ENCODE measurements around the gene RCHY1. TPM values are rescaled to one million over a fixed set of nuclear protein-coding genes. Genes with fewer than 3 reads are reported as not detected.

Gene RCHY1
- total and polyA plus RNA-seq, 2 donors (not counting 1 experiment from before 2014, with no cell fraction given): 34.5 to 49.3 TPM

DNA sequence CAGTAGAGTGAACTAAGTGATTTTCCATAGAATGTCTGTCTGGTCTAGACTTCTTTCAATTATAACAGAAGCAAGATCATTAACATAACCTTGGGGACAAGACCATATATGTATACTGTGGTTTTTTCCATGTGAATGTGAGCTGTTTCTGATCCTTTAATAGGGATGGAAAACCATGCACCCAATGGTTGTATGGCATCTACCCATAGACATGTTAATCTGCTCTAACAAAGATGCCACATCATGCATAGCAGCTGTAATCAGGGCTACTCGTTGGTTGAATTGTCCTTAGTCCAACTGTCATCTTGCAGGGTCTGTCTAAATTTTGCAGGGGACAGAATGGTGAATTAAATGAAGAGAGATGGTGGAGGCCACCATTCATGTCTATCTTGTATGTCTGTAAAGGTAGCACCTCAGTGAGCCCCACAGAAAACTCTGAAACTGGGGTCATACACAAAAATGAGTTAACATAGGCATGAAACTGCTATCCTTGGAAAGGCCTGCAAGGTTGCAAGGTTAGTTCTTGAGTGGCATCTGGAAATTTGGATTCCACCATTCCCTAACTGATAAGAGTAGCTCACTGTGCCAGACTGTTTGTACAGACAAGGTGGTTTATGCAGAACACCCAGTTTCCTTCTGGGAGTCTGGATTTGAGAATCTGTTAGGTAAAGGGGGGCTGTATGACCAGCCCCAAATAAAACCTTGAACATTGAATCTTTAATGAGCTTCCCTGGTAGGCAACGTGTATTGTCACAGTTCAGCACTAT, 16.5 kb upstream of the RCHY1 start:
- H3K4me3 ChIP-seq (replicated peaks in 1 of 4; ENCODE audit: control extremely low read depth in 1 of 4, insufficient read depth in 1 of 4, low read depth in 3 of 4, low read length in 4 of 4): no peak overlapping the region
- no peak for DNase-seq (ENCODE audit: low read depth in 2 of 2)
- no peak overlapping the region for H3K9ac ChIP-seq (ENCODE audit: insufficient read depth, low read length)
- H3K9me3 ChIP-seq (ENCODE audit: control insufficient read depth, insufficient read depth, low read depth, low read length): no peaks in the 10 kb centered on the region
- no peaks in the 10 kb centered on the region for H4K20me1 ChIP-seq (ENCODE audit: control insufficient read depth, extremely low read depth, insufficient read depth, low read length)
- peaks cover 6% of the 10 kb centered on the region for H3K36me3 ChIP-seq (ENCODE audit: control insufficient read depth, insufficient read depth, low read length)
- TF ChIP-seq EZH2 (IDR thresholded peaks at IDR 0.05; ENCODE audit: low read length, missing control alignments): no peak
- TF ChIP-seq, protein P1, sequence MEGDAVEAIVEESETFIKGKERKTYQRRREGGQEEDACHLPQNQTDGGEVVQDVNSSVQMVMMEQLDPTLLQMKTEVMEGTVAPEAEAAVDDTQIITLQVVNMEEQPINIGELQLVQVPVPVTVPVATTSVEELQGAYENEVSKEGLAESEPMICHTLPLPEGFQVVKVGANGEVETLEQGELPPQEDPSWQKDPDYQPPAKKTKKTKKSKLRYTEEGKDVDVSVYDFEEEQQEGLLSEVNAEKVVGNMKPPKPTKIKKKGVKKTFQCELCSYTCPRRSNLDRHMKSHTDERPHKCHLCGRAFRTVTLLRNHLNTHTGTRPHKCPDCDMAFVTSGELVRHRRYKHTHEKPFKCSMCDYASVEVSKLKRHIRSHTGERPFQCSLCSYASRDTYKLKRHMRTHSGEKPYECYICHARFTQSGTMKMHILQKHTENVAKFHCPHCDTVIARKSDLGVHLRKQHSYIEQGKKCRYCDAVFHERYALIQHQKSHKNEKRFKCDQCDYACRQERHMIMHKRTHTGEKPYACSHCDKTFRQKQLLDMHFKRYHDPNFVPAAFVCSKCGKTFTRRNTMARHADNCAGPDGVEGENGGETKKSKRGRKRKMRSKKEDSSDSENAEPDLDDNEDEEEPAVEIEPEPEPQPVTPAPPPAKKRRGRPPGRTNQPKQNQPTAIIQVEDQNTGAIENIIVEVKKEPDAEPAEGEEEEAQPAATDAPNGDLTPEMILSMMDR (conservative IDR thresholded peaks at IDR 0.05 in 1 of 2, IDR thresholded peaks at IDR 0.05 in 1 of 2; ENCODE audit: low read depth in 1 of 2, low read length in 2 of 2): no peak
- H3K4me1 ChIP-seq (ENCODE audit: control insufficient read depth, extremely low read depth, insufficient read depth, low read length): no peaks in the 10 kb centered on the region
- no peak overlapping the region for H3K27ac ChIP-seq (ENCODE audit: insufficient read depth, low read length)
- H2AFZ ChIP-seq (ENCODE audit: low read length): no peak overlapping the region
- no peaks in the 10 kb centered on the region for H3K27me3 ChIP-seq (ENCODE audit: control insufficient read depth, insufficient read depth, low read length)
- H3K4me2 ChIP-seq (ENCODE audit: extremely low read depth, insufficient read depth, low read length): no peak overlapping the region
- H3K79me2 ChIP-seq (ENCODE audit: control insufficient read depth, insufficient read depth, low read length): no peaks in the 10 kb centered on the region

- H3K4me2 ChIP-seq (ENCODE audit: extremely low read depth, insufficient read depth, low read length): no peak overlapping the region
- no peak overlapping the region for H3K9ac ChIP-seq (ENCODE audit: insufficient read depth, low read length)
- no peak overlapping the region for H3K4me3 ChIP-seq (replicated peaks in 1 of 4; ENCODE audit: control extremely low read depth in 1 of 4, insufficient read depth in 1 of 4, low read depth in 3 of 4, low read length in 4 of 4)
- no peaks in the 10 kb centered on the region for H3K27me3 ChIP-seq (ENCODE audit: control insufficient read depth, insufficient read depth, low read length)
- TF ChIP-seq EZH2 (IDR thresholded peaks at IDR 0.05; ENCODE audit: low read length, missing control alignments): no peak
- TF ChIP-seq, protein P1 (conservative IDR thresholded peaks at IDR 0.05 in 1 of 2, IDR thresholded peaks at IDR 0.05 in 1 of 2; ENCODE audit: low read depth in 1 of 2, low read length in 2 of 2): no peak
- H4K20me1 ChIP-seq (ENCODE audit: control insufficient read depth, extremely low read depth, insufficient read depth, low read length): no peaks in the 10 kb centered on the region
- DNase-seq (ENCODE audit: low read depth in 2 of 2): no peak
- H3K9me3 ChIP-seq (ENCODE audit: control insufficient read depth, insufficient read depth, low read depth, low read length): no peaks in the 10 kb centered on the region
- H2AFZ ChIP-seq (ENCODE audit: low read length): no peak overlapping the region
- H3K27ac ChIP-seq (ENCODE audit: insufficient read depth, low read length): no peak overlapping the region
- no peaks in the 10 kb centered on the region for H3K79me2 ChIP-seq (ENCODE audit: control insufficient read depth, insufficient read depth, low read length)
- H3K4me1 ChIP-seq (ENCODE audit: control insufficient read depth, extremely low read depth, insufficient read depth, low read length): no peaks in the 10 kb centered on the region
- H3K36me3 ChIP-seq (ENCODE audit: control insufficient read depth, insufficient read depth, low read length): peaks cover 7% of the 10 kb centered on the region
Measured at GRCh38 chr4:75527482-75527881, 13.3 kb upstream of the RCHY1 start.

GRCh38 chr4:75525910-75526309, 11.7 kb upstream of the RCHY1 start:
- Histone ChIP-seq H3K4me1 (ENCODE audit: control insufficient read depth, extremely low read depth, insufficient read depth, low read length) (no peaks in the 10 kb centered on the region), H3K36me3 (ENCODE audit: control insufficient read depth, insufficient read depth, low read length) (peaks cover 7% of the 10 kb centered on the region), H3K4me3 (replicated peaks in 1 of 4; ENCODE audit: control extremely low read depth in 1 of 4, insufficient read depth in 1 of 4, low read depth in 3 of 4, low read length in 4 of 4) (no peak overlapping the region), H3K79me2 (ENCODE audit: control insufficient read depth, insufficient read depth, low read length) (no peaks in the 10 kb centered on the region), H3K9ac (ENCODE audit: insufficient read depth, low read length) (no peak overlapping the region), H2AFZ (ENCODE audit: low read length) (no peak overlapping the region), H3K4me2 (ENCODE audit: extremely low read depth, insufficient read depth, low read length) (no peak overlapping the region), H3K9me3 (ENCODE audit: control insufficient read depth, insufficient read depth, low read depth, low read length) (no peaks in the 10 kb centered on the region), H3K27me3 (ENCODE audit: control insufficient read depth, insufficient read depth, low read length) (no peaks in the 10 kb centered on the region), H3K27ac (ENCODE audit: insufficient read depth, low read length) (no peak overlapping the region), H4K20me1 (ENCODE audit: control insufficient read depth, extremely low read depth, insufficient read depth, low read length) (no peaks in the 10 kb centered on the region)
- TF ChIP-seq, protein P1 (conservative IDR thresholded peaks at IDR 0.05 in 1 of 2, IDR thresholded peaks at IDR 0.05 in 1 of 2; ENCODE audit: low read depth in 1 of 2, low read length in 2 of 2): no peak
- no peak for TF ChIP-seq EZH2 (IDR thresholded peaks at IDR 0.05; ENCODE audit: low read length, missing control alignments)
- DNase-seq (ENCODE audit: low read depth in 2 of 2): no peak
